CD4-positive, alpha-beta T cell treated with Interleukin-15 for 4 hours (primary cell): ENCODE results near the gene FAAP20.

Experiments used
- DNase-seq: peaks from one replicate; pipeline ENCODE4 v3.0.0-alpha.2; 2020; ENCODE audit warnings: low spot score

Gene FAAP20

DNA sequence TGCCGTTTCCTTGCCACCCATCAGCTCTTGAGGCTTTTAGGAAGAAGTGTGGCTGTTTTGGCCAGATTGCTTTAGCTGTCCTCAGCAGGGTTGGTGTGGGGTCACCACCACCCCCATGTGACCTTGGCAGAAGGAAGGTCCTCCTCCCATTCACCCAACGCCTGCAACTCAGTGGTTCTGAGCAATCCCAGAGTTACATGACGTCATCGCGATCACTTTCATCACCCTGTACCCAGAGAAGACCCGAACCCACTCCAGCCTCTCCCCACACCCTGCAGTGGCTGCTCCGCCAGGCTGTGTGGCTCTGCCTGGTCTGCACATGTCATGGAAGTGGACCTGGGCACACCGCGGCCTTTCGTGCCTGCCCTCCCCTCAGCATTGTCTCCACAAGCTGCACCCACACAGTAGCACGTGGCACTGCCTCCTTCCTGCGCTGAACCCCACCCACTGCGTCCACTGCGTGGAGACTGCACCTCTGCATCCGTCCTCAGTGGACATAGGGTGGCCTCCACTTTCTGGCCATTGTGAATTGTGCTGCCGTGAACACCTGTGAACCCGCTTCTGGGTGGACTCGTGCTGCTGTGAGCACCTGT lies 16.5 kb downstream of the FAAP20 start:
- DNase-seq, result no peak

DNA sequence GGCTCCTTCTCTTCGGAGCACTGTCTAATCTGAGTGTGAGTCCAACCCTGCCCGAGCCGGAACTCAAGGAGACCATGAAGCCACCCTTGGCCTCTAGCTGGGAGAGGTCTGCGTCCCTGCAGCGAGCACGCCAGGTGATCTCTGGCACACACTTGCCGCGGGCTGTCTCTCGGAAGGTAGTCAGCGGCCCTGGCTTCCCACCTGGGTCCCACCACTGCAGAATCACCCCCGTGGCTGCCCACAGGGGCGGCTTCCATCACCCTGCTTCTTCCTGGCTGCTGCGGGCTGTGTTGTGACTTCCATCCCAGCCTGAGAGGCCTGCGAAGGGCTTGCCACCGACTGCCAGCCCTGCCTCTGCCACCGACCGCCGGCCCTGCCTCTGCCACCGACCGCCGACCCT lies 17.0 kb downstream of the FAAP20 start:
- DNase-seq, result no peak

DNA sequence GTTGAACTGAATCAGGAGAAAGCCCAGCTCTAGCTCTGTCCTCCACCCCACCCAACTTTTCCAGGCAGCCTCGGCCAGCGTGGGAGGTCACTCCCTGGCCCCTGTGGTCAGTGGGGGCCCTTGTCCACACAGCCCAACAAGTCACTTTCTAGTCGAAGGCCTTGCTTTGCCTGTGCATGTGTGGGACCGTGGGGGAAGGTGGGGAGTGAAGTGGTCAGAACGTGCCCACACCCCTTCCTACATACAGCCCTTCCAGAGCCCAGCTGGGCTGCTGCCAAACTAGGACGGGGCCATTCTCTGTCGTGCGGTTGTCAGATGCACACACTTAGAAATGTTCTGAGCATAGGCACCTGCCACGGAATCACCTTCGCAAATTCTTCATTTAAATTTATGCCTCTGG lies 18.0 kb downstream of the FAAP20 start:
- no peak for DNase-seq

DNA sequence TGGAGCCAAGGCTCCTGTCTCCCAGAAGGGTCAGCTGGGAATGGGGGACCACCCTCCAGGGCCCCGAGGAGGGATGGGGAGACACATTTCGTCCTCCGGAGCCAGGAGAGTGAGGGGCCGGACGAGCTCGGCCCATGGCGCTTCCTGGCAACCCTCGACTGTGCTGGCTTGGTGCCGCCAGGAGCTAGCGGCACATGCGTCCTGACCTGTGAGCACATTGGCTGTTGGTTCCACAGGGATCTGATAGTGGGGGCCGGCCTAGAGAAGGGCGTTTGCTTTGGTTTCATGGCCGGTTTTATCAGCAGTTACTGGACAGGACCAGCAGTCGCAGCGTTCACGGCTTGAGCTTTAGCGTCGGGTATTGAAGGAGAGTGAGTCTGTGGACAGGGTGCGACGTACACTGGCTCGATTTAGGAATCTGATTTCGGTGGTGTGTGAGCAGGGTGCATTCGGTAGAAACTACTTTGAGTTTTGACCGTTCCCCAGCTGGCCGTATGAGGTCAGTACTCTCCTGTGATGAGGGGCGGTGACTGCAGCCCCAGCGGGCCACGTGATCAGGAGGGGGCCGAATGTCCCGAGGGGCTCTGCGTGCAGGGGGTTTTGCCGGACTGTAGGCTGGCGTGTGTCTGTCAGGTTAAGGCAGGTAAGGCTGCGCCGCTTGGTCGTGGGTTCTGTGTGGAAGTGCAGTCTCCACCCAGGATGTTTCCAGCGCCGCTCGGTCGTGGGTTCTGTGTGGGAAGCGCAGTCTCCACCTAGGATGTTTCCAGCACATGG lies 18.7 kb downstream of the FAAP20 start:
- no peak for DNase-seq

DNA sequence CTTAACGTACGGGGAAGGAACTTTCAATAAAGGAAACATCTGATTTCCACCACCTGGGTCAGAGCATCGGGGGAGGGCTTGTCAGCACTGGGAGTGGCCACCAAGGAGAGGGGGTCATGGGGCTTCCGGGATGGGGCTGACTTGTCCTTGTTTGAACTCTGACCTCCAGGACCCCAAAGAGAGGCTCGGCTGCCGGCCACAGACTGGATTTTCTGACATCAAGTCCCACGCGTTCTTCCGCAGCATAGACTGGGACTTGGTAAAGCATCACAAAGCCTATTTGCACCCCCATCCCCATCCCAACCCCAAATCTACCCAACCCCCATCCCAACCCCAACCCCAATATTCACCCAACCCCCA lies 19.5 kb downstream of the FAAP20 start:
- no peak for DNase-seq

DNA sequence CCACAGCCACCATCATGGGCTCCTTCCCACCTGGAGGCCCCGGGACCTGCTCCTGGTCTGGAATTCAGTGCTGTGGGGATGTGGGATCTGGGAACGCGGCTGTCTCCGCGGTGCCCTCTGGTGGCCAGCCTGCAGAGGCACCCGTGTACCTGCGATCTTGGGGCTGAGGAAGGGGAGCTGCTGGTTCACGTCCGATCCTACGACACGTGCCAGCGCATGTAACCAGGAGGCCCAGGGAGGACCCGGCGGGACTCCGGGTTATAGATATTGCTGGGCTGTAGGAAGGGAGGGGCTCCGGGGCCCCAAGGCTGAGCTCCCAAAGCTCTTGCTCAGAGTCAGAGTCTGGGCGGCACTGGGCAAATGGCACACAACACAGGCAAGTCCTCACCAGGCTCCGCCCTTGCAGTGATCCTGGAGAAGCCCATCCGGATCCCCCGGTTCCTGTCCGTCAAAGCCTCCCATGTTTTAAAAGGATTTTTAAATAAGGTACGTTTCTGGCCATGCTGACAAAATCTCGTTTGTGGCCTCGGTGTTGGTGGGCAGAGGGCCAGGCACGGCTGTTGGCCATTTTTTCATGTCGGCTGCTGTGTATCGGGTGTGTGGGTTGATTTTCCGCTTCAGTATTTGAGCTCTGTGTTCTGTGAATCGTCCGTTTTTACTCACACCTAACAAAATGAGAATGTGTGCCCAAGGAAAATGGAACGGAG lies 20.1 kb downstream of the FAAP20 start:
- DNase-seq, result peak; percentile 27

DNA sequence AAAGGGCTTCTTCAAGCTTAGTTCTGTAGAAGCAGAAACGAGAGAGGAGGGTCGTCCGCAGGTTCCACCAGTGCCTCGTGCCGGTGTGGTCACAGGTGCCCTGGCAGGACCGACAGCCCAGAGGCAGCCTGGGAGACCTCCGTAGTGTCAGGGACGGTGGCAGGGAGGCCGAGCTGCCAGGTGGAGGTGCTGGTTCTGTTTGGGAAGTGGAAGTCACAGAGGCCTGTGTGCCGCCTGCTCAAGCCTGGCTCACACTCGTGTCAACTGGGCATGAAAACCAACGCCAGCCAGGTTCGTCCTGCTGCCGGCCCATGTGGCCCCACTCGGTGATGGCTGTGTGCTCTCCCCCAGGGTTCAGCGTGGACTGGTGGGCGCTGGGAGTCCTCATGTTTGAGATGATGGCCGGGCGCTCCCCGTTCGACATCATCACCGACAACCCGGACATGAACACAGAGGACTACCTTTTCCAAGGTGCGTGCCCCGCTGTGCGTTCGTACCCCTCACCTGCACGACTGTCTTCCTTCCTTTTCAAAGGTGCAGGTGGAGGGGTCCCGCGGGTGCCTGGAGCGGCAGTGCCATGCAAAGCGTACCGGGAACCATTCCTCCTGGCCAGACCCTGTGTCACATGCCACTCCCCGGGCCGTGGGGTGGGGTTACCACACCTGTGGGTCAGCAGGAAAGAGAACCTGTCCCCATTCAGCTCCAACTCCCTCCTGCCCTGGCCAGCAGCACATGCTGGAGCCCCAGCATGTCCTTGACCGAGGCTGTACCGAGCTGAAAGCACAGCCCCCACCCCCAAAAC lies 20.8 kb downstream of the FAAP20 start:
- no peak for DNase-seq

DNA sequence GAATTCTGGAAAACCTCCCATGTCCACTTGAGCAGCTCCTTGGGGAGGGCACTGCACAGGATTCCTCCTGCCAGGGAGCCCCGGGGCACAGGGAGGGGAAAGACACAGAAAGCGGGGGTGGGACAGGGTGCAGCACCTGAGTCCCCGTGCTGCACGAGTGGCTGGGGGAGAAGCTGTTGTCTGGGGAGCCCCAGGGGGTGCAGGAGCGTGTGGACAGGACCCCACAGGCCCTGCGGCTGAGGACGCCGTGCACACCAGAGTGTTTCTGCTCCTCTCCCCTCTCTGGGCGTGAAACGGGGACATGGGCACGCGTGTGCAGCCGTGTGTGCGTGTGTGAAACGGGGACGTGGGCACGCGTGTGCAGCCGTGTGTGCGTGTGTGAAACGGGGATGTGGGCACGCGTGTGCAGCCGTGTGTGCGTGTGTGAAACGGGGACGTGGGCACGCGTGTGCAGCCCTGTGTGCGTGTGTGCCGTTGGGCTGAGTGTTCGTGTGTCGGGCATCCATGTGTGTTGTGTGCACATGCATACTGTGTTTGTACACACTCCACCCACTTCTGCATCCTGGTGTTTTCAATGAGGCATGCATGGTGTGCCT lies 21.9 kb downstream of the FAAP20 start:
- no peak for DNase-seq

DNA sequence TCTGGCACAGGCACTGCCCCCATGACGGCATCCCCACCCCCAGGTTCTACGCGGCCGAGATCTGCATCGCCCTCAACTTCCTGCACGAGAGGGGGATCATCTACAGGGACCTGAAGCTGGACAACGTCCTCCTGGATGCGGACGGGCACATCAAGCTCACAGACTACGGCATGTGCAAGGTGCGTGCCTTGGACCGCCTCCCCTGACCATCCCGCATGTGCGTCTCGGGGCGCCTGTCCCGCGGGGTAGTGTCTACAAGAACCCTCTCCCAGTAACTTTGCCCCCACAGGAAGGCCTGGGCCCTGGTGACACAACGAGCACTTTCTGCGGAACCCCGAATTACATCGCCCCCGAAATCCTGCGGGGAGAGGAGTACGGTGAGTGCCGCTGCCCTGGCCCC lies 22.6 kb downstream of the FAAP20 start:
- DNase-seq, result no peak

DNA sequence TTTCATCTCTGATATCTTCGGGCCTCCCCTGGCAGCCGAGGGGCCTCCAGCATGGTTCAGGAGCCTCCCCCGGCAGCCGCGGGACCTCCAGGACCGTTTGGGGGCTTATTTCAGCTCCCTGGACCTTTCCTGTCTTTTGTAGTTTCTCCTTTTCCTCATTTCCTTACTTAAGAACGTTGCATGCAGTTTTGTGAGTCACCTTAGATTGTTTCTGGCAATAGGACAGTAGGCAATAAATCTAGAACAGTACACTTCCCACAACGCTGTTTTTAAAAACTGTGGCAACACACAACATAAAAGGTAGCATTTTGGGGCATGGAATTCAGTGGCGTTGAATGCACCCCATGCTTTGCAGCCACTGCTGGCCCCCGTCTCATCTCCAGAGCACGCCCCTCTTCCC lies 24.4 kb downstream of the FAAP20 start:
- no peak for DNase-seq

DNA sequence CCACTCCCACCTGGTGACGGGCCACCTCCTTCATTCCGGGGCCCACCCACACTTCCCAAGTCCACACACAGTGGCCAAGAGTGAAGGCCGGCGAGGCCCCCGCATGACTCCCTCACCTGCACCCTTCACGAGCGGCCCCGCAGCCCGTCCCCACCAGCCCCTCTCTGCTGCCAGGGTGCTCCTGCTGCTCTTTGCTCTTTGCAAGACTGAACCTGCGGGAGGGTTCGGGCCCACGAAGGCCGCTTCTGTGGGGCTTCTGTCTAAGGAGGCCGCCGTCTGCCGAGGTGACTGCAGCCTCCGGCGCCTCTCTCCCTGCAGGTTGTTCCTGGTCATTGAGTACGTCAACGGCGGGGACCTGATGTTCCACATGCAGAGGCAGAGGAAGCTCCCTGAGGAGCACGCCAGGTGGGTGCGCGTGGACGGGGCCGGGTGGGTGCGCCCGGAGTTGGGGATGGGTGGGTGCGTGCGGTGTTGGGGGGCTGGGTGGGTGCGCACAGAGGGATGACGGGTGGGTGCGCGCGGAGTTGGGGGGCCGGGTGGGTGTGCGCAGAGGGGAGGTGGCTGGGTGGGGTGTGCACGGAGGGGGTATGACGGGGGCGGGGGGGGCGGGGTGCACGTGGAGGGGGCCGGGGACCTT lies 25.3 kb downstream of the FAAP20 start:
- DNase-seq, result no peak

DNA sequence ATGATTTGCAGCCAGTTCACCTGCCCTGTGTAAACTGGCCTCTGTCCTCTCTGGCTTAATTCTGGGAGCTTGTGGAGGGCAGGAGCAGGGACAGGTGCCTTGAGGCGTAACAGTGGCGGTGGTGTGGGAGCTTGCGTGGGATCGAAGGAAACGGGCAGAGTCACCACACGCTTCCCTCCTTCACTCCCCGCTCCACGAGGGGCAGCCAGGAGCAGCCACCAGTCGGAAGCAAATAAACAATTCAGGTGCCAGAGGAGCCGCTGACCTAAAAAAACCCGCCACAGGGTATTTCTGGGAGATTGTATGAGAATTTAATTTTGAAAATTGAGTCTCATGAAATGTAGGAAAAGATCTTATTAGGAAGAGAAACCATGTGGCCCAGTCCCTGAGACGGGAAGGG lies 26.0 kb downstream of the FAAP20 start:
- no peak for DNase-seq

DNA sequence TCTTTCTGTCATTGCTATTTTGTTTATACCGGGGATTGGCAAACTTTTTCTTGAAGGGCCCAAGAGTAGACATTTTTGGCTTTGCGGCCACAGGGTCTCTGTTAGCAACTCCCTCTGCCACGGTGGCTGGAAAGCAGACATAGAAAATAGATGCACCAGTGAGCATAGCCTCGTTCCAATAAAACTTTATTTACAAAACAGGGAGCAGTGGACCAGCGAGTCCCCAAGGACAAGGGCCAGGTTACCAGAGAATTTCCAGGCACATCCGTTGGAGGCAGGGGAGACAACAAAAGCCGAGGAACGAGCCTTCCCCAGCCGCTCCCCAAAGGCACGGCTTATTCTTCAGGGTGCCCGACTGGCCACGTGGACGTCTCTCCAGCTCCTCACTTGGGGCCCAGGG lies 26.5 kb downstream of the FAAP20 start:
- DNase-seq, result no peak

DNA sequence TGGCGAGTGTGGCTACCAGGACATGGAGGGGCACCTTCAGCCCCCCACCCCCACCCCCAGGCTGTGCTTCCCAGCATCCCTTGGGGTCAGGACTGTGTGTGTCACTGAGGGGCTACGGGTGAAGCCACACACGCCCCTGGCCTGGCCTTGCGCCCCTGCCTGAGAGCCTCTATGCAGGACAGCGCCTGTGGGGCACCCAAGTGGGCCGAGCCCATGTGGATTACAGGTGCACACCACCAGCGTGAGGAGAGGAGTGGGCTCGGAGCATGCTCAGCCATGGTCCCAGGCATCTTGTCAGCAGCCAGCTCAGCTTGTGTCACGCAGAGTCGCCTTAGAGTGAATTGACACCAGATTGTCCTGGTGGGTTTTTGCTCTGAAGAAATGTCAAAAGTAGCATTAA lies 27.9 kb downstream of the FAAP20 start:
- no peak for DNase-seq

DNA sequence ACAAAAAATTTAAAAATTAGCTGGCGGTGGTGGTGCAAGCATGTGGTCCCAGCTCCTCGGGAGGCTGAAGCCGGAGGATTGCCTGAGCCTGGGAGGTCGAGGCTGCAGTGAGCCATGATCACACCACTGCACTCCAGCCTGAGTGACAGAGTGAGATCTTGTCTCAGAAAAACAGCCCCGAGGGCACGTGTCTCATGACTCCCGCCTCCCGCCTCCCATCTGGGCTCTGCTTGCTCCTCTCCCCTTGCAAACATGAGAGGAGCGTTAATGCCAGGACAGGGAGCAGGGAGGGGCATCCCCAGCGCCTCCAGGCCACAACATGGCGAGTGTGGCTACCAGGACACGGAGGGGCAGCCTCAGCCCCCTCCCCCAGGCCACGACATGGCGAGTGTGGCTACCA lies 28.3 kb downstream of the FAAP20 start:
- no peak for DNase-seq

DNA sequence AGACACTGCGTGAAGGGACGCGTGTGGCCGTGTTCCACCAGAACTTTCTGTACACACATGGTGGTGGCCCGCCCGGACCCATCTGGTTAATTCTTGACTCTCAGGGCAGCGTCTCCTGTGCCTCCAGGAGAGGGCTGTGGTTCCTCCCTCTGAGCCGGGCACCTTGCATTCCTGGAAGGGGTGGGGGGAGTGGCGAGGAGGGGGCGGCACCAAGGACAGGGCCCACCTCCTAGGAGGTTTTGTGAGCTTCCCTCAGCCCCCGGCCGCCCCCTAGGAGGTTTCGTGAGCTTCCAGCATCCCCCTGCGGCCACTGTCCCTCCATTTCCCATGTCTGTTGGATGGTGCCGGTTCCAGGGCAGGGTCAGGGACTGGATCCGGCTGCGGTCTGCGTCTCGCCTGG lies 28.9 kb downstream of the FAAP20 start:
- DNase-seq, result no peak

DNA sequence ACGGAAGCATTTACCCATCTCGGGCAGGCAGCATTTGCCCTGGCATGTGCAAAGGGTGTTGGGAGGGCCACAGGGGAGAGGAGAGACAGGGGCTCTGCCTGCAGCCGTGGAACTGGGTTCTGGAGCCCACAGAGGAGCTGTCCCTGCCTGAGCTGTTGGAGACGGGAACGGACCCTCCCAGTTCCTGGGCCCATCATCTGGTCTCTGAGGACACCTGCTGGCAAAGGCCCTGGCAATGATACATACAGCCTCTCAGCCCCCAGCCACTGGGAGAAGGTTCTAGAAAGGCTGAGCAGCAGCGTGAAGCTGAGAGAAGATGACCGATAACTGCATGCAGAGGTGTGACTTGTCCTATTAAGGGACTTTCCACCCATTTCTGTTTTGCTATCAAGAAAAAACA lies 31.4 kb downstream of the FAAP20 start:
- no peak for DNase-seq

DNA sequence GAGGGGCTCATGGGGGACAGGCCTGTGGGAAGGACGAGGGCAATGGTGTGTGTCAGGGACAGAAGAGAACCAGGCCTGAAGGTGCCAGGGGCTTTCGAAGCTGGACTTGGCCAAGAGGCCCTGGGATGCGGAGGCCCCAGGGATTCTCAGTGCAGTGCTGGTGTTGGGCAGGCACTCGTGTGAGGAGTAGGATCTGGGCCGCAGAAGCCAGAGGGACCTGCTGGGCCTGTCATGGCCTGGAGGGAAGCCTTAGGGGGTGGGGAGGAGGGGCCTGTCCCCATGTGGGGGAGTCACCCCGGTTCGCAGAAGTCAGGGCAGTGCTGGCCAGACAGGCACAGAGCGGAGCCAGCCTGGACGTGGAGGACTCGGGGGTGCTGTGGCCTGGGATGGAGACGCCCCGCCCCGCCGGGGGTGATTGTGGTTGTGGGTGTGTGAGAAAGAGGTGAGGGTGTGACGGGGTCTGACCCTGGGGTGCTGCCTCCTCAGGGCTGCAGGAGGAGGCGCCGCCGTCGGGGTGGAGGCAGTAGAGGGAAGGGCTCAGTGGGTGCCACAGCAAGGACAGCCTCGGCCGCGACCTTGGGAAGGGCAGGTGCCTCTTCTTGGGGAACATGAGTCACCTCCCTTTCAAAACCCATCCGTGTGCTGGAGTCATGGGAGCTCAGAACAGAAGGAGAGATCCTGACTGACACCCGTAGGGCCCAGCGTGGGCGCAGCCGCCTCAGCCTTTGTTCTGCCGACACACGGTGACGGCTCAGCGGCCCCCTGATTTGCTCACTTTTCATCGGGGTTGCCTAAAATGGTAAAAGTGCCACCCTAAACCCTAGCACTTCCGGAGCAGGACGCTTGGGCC lies 33.9 kb downstream of the FAAP20 start:
- DNase-seq, result no peak

DNA sequence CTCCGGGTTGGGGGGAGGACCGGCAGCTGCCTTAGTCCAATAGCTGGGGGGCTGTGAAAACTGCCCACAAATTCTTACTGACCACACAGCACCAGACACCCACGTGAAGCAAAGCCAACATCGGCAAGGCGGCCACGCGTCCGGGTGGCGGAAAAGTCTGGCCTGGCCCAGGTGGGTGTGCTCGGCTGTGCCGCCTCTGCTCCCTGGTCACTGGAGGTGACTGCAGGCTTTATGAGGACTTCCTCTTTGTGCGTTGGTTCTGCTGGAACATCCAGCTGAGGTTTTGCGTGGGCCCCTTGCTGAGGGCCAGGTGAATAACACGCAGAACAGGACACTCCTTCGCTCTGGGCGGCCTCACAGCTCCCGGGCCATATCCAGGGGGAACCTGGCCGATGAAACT lies 35.4 kb downstream of the FAAP20 start:
- DNase-seq, result no peak

DNA sequence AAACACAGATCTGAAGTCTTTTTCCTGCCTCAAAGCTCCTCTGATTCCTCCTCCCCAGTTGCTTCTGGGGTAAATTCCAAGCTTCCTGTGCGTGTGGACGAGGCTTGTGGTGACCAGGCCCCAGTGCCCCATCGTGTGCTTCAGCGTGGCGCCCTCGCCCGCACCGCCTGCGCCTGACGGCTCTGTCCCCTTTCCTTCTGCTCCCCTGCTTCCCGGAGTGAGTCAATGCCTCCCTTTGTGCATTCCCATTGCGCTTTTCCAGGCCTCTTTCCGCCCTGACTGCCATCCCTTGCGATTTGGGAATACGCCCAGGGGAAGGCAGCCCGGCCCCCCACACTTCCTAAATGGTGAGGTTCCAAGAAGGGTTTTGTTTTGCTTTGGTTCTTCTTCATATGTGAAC lies 36.3 kb downstream of the FAAP20 start:
- DNase-seq, result no peak

DNA sequence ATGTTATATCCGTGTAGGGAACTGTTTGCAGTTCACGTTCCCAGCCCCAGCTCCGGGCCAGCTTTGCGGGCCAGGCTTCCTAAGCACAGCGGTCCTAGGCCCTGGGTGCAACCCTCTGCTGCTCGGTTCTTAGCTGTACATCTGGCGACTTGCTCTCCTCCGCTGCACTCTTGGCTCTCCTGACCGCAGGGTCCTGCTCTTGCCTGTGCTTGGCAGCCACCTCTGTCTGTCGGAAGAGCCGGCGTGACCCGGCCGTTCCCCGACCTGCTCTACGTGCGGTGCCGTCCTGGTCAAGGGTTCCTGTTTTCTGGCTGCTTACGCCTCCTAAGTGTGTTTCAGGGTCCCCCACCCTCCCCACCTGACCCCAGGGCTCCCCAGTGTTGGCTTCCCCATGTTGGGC lies 36.7 kb downstream of the FAAP20 start:
- DNase-seq, result no peak
